Colonic mucosa (tissue), 4 donors: ENCODE results near the gene IDH3G. TPM values are rescaled to one million over a fixed set of nuclear protein-coding genes. Genes with fewer than 3 reads are reported as not detected.
"Not testable (repeated sequence)": the region's sequence is repeated elsewhere in the genome, so short reads cannot be mapped to it uniquely, and the experiment has no call there.

Experiments
- DNase-seq: peaks from one replicate; pipeline ENCODE4 v3.0.0-alpha.2; 2020
- H3K27ac ChIP-seq: fragments of 200-600 bp; one replicate; pipeline ENCODE4 v1.8.0; 2021
- H3K27me3 ChIP-seq: fragments of 200-600 bp; one replicate; pipeline ENCODE4 v1.8.0; 2021
- H3K36me3 ChIP-seq: fragments of 200-600 bp; one replicate; pipeline ENCODE4 v1.8.0; 2021
- H3K4me1 ChIP-seq: fragments of 200-600 bp; one replicate; pipeline ENCODE4 v1.8.0; 2021; ENCODE audit warnings: mild to moderate bottlenecking
- H3K4me3 ChIP-seq: fragments of 200-600 bp; one replicate; pipeline ENCODE4 v1.8.0; 2021
- H3K9ac ChIP-seq, 2 donors: one replicate each; pipeline ENCODE4 v1.7.0; 2013; ENCODE audit warnings: control low read depth in 2 of 2, low read depth in 2 of 2, low read length in 2 of 2
- H3K9me3 ChIP-seq: fragments of 200-600 bp; one replicate; pipeline ENCODE4 v1.8.0; 2021
- CTCF ChIP-seq: fragments of 200-600 bp; IDR thresholded peaks from one replicate; pipeline ENCODE4 v1.8.0; 2022; ENCODE audit warnings: antibody characterized with exemption, mild to moderate bottlenecking
- intact Hi-C: fragments of 100-400 bp; cut with DNase I; formaldehyde crosslinking; loops from one replicate; pipeline ENCODE4 v1.14.1; 2022
- total RNA-seq, 2 donors: library from RNA; stranded (reverse); fragmentation: NEBNext Ultra II Directional in 1 of 2; extraction: Animal tissue kit (Norgen Biotek cat#: 25700) in 1 of 2; gene quantifications; one replicate each; pipeline ENCODE4 v1.2.1, GENCODE V29; 2021
- donor health status: healthy.
- donor health status: DM: no; HTN: no; CAD: no.
- donor health status: DM: no; HTN: no; CAD: no.

IDH3G gene
- total RNA-seq, 2 donors from 2014 or later: 80.6 to 92.6 TPM

- DNase-seq: no peak
- intact Hi-C loops: loop anchor here (5.0 kb wide), 1 partner anchor 189 kb away; no protein-coding TSS in a partner anchor
- no peaks in the 10 kb centered on the region for H3K36me3 ChIP-seq
- no peak for TF ChIP-seq CTCF
- no peaks in the 10 kb centered on the region for H3K4me1 ChIP-seq
- no peak overlapping the region for H3K9ac ChIP-seq
- H3K27ac ChIP-seq: no peak overlapping the region
- H3K4me3 ChIP-seq: no peak overlapping the region
- no peaks in the 10 kb centered on the region for H3K9me3 ChIP-seq
- H3K27me3 ChIP-seq: no peaks in the 10 kb centered on the region
Measured at GRCh38 chrX:153763298-153763932, 30.8 kb downstream of the IDH3G start.

DNA sequence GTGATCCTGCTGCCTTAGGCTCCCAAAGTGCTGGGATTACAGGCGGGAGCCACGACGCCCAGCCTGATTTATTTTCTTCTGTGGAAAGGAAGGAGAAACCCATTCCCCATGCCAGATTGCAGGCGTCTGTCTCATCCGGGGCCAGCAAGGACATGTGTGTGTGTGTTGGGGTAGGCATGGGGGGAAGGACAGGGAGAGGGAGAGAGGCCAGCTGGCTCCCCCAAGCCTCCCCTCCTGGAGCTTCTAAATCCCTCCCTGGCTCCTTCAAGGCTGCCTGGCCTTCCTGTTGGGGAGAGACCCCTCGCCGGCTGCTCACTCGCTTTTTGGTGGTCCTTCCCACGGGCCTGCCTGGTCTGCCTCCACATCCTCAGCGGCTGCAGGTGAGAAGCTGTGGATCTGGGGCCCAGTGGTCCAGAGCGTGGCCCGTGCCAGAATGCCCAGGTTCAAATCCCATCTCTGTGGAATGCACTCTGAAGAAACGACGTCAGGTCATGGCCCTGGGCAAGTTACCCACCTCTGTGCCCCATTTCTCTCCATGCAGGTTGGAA lies 31.5 kb downstream of the IDH3G start:
- no peak for TF ChIP-seq CTCF
- H3K4me3 ChIP-seq: no peak overlapping the region
- intact Hi-C loops: loop anchor here (5.0 kb wide), 1 partner anchor 190 kb away; no protein-coding TSS in a partner anchor
- no peaks in the 10 kb centered on the region for H3K9me3 ChIP-seq
- H3K27ac ChIP-seq: no peak overlapping the region
- no peak for DNase-seq
- H3K27me3 ChIP-seq: no peaks in the 10 kb centered on the region
- H3K9ac ChIP-seq: no peak overlapping the region
- H3K4me1 ChIP-seq: no peaks in the 10 kb centered on the region
- H3K36me3 ChIP-seq: no peaks in the 10 kb centered on the region

DNA sequence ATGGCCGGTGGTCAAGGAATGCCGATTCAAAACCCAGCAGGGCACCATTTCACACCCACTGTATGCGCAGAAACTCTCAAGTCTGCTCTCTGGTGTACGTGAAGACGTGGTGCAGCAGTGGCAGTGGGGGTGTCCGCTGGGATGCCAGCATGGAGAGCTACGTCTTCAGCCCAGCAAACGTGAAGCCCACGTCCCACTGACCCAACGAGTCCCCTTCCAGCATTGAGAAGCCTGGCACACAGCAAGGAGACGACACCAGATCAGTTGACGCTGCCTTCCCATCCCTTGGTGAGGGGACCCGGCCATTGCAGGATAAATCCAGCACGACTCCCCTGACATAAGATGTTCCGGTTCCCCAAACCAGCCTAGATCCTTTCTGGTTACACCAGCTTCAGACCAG lies 32.3 kb downstream of the IDH3G start:
- no peak for DNase-seq
- intact Hi-C loops: loop anchor here (5.0 kb wide), 1 partner anchor 190 kb away; no protein-coding TSS in a partner anchor
- Histone ChIP-seq H3K4me3 (no peak overlapping the region), H3K27ac (no peak overlapping the region), H3K9ac (no peak overlapping the region), H3K9me3 (no peaks in the 10 kb centered on the region), H3K36me3 (no peaks in the 10 kb centered on the region), H3K4me1 (no peaks in the 10 kb centered on the region), H3K27me3 (no peaks in the 10 kb centered on the region)
- no peak for TF ChIP-seq CTCF

- Histone ChIP-seq H3K27me3 (no peaks in the 10 kb centered on the region), H3K27ac (no peak overlapping the region), H3K4me1 (no peaks in the 10 kb centered on the region), H3K9ac (no peak overlapping the region), H3K36me3 (no peaks in the 10 kb centered on the region), H3K4me3 (no peak overlapping the region), H3K9me3 (no peaks in the 10 kb centered on the region)
- intact Hi-C loops: no loop called here
- no peak for TF ChIP-seq CTCF
- no peak for DNase-seq
Measured at GRCh38 chrX:153755136-153755535, 39.0 kb downstream of the IDH3G start.

- Histone ChIP-seq H3K36me3 (no peaks in the 10 kb centered on the region), H3K27me3 (no peaks in the 10 kb centered on the region), H3K4me3 (no peak overlapping the region), H3K9ac (no peak overlapping the region), H3K4me1 (no peaks in the 10 kb centered on the region), H3K9me3 (no peaks in the 10 kb centered on the region), H3K27ac (no peak overlapping the region)
- TF ChIP-seq CTCF: no peak
- DNase-seq: no peak
- intact Hi-C loops: no loop called here
Measured at GRCh38 chrX:153750127-153750774, 43.9 kb downstream of the IDH3G start.

- H3K9me3 ChIP-seq, DNase-seq, H3K9ac ChIP-seq, intact Hi-C loops, H3K4me3 ChIP-seq, H3K27me3 ChIP-seq, H3K4me1 ChIP-seq, H3K27ac ChIP-seq, H3K36me3 ChIP-seq: not testable (repeated sequence)
Measured at GRCh38 chrX:153749017-153749416, 45.2 kb downstream of the IDH3G start.

GRCh38 chrX:153746991-153747390 lies 47.2 kb downstream of the IDH3G start:
- H3K36me3 ChIP-seq, H3K27ac ChIP-seq, H3K9ac ChIP-seq, H3K4me1 ChIP-seq, H3K27me3 ChIP-seq, DNase-seq, H3K4me3 ChIP-seq, intact Hi-C loops, H3K9me3 ChIP-seq: not testable (repeated sequence)
